Dedifferentiated amniotic fluid mesenchymal stem cell (primary cell): Measurements from ENCODE around the gene DNAJC7.

ENCODE experiments used
- DNase-seq: peaks from one replicate; pipeline ENCODE4 v3.0.0-alpha.2; 2016; ENCODE audit errors: extremely low spot score

Gene DNAJC7

DNA sequence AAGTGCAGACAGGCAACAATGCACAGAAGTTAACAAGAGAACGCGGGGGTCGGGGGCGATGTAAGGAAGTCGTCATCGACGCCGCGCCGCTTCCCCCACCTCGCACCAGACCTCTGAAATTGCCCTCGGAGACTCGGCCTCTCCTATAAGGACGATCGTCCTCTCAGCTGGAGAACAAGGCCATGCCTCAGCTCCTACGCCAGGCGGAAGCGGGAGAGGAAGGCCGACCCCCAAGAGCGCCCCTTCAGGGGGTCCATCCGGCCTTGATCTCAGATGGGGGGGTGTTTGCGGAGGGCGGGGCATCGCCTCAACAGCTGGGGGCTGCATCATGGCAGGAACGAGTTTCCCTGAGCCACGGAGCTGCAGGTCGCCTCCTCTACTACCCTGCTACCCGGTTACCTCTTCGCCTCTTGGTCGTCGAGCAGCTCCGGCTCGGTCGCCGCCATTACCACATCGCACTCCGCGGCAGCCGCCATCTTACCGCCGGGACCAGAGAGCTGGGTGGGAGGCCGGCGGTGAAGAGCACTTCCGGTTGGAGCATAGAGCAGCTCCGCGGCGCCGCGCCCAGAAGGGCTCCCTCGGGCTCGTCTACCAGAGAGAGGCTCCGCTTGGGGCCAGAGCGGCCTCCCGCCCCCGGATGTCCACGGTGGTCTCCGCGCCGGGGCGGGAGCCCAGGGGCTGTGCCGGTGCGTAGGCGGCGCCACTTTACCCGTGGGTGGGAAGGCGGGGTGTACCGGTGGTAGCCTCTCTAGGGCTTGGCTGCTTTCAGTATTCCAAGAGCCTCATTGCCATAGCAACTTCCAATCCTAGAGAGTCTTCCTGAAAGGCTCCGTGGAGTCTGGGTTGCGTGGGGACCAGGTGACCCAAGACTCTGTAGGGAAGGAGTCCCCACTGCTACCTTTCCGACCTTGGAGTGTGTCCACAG lies at the start of gene DNAJC7:
Gene DNAJC7, minus strand, starts transcription at position 499 of the 925 bp plus-strand sequence. Its CDS starts 23 bp downstream, at position 476.
- peak; percentile 87 for DNase-seq

GRCh38 chr17:42065201-42065600 lies 48.0 kb upstream of the DNAJC7 start:
- DNase-seq: no peak

DNA sequence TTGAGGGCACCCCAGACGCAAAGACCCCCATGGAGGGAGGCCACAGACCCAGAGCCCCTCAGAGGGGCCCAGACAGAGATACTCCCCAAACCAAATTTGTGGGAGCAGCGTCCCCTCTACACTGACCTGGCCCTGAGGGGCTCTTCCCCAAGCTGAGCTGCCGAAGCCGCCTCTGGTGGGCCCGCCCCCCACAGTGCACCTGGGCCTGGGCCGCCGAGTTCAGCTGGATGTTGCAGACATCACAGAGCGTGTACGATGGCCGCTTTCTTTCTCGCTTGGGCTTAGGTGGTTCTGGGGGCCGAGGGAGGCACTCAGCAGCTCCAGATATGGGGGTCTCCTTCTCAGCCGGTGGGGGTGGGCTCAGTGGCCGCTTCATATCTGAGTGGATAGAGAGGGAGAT lies 45.4 kb upstream of the DNAJC7 start:
- DNase-seq: no peak

GRCh38 chr17:42061646-42062487 lies 44.6 kb upstream of the DNAJC7 start:
- no peak for DNase-seq

GRCh38 chr17:42060231-42060630 lies 43.0 kb upstream of the DNAJC7 start:
- DNase-seq: no peak

DNA sequence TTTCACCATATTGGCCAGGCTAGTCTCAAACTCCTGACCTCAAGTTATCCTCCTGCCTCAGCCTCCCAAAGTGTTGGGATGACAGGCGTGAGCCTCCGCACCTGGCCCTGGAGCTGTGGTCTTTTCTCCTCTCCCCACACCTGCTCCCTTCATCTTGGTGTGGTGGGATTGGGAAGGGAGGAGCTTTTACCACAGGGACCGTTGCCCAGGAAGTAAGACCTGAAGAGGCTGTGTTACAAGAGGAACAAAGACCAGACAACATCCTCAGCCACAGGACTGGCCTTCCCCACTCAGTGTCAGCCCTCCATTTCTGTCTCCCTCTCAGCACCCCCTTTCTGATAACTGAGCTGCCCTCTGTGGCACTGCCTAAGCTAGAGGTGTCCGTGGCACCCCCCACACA lies 42.6 kb upstream of the DNAJC7 start:
- no peak for DNase-seq

- DNase-seq: no peak
These were observed 40.8 kb upstream of the DNAJC7 start for GRCh38 chr17:42058063-42058462.

- DNase-seq: no peak
These were observed 39.4 kb upstream of the DNAJC7 start for GRCh38 chr17:42056635-42057034.

- DNase-seq: no peak
These were observed 38.3 kb upstream of the DNAJC7 start for GRCh38 chr17:42055496-42055895.

GRCh38 chr17:42055027-42055426 lies 37.8 kb upstream of the DNAJC7 start:
- DNase-seq: no peak

- DNase-seq: no peak
These were observed 36.7 kb upstream of the DNAJC7 start for GRCh38 chr17:42053731-42054500.

DNA sequence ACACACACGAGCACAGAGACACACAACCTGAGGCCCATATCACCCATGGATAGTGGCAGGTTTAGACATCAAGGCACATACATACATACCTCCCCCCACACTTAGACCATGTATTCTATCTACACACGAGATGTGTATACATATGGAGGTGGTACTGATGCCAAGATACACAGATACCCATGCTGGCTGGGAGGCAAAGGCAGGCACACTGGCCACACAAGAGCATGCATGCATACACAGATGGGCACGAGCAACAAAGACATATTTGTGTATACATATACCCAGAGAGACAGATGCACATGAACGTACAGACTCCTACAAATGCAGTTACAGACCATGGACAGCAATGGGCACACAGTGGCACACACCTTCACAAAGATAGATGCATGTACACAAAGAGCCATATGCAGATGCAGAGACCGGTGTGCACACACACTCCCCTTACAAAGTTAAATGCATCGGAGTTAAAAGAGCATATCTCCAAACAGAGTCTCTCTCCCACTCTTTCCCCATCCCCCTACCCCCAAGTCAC lies 35.2 kb upstream of the DNAJC7 start:
- no peak for DNase-seq

DNA sequence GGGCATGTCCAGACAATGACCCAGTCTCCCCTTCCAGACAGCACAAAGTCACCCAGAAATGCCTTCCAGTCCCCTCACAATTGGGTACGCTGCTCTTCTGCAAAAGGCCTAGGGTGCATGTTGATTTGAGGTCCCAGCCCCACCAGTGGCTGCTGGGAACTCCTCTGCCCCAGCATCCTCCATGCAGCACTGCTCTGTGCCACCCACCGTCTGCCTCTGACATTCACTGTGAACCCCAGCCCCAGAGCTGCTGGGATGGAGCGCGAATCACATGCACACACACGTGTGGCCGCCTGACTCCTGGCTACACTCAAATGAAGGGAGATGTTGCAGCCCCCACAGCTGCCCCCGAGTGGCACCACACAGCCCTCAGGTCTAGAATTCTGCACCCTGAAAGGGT lies 34.4 kb upstream of the DNAJC7 start:
- no peak for DNase-seq

GRCh38 chr17:42051013-42051400 lies 33.8 kb upstream of the DNAJC7 start:
- no peak for DNase-seq

DNA sequence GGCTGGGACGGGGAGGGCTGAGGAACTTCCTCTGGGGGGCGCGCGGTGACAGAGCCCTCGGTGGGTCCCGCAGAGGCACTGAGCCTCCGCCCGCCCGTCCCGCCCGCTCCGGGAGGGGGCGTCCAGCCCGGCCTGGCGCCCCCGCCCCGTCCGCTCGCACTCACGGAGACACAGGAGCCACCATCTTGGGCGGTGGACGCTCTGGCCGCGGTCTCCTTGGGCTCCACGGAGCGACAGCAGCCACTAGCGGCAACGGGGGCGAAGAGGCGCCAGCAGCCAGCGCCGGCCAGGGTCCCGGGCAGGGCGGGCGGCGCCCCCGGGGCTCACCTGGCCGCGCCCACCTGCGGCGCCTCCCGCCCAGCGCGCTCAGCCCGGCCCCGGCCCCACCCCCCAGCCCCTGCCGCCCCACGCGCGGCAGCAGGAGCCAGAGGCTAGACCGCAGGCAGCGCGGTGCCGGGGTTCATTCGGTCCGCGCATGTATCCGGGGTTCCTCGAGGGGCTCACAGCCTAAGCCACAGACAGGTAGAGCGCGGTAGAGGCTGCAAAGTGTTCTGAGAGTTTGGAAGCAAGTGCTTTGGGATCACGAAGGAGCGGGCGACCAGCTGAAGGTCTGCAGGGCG lies 33.3 kb upstream of the DNAJC7 start, which contains the start of gene C17orf113:
Gene C17orf113, minus strand, starts transcription at position 209 of the 620 bp plus-strand sequence. CDS start 7,225 bp downstream, outside the sequence.
- DNase-seq: no peak

DNA sequence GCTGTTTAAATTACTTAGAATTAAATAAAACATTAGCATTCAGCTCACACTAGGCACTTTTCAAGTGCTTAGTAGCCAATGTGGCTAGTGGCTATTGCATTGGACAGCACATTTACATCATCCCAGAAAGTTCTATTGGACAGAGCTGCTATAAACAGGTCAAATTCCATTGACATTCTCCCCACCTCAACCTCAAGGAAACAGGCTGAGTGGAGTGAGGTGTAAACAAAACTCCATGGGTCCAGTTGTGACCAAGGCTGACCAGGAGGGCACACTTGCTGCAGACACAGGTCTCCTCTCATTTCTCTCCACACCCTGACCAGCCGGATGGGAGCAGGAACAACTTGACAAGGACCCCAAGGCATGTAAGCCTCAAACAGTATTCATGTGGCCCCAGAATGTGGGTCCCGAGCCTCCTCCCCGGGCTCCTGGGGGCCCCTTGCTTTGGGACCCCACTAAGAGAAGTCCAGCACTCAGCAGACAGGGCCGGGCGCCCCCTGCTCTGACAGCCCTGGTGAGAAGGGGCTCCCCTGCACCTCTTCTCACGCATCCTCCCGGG lies 32.7 kb upstream of the DNAJC7 start:
- no peak for DNase-seq

DNA sequence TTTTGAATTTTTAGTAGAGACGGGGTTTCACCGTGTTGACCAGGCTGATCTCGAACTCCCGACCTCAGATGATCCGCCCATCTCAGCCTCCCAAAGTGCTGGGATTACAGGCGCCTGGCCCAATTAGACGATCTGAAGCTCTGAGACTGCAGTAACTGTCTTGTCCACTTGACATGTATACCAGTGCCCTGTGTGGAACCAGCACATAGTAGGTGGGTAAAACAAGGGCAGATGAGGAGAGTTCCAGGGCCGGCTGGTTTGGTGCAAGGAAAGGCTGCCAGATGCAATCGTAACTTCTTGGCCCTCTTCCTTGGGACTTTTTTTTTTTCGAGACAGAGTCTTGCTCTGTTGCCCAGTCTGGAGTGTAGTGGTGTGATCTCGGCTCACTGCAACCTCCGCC lies 30.1 kb upstream of the DNAJC7 start:
- no peak for DNase-seq

GRCh38 chr17:42045719-42046118 lies 28.5 kb upstream of the DNAJC7 start:
- DNase-seq: no peak

- DNase-seq: no peak
These were observed 25.5 kb upstream of the DNAJC7 start for GRCh38 chr17:42042598-42043319.

DNA sequence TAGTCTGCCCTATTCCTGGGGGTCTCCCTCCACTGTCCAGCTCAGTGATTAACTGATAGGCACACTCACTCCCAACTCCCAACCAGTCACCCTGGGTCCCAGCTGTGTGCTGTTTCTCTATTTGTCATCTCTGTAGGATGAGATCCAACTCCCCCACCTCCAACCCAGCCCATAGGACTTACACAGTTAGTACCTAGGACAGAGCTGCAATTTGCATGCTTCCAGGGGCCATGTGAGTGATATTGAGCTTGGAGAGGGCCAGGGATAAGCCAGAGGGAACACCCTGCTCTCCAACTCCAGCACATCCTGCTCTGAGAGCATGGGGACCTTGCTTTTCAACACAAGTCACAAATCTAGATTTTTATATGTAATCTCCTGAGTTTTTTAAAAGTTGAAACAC lies 24.4 kb upstream of the DNAJC7 start:
- DNase-seq: no peak
